Nephron progenitor cell (in vitro differentiated cells): Measurements from ENCODE around the gene TLE3.
A peak's percentile ranks its signal among the peaks of the same experiment; 100 is the strongest.

Experiments used
- DNase-seq: peaks from one replicate; pipeline ENCODE4 v3.0.0; 2021
- H3K27ac Mint-ChIP-seq: 2 replicates; pipeline ENCODE4 v1.8.0; 2021; ENCODE audit warnings: mild to moderate bottlenecking, moderate library complexity, mixed read lengths
- H3K27me3 Mint-ChIP-seq: 2 replicates; pipeline ENCODE4 v1.8.0; 2021; ENCODE audit warnings: mild to moderate bottlenecking, low read depth, mixed read lengths; ENCODE audit not compliant: poor library complexity
- H3K36me3 Mint-ChIP-seq: 2 replicates; pipeline ENCODE4 v1.8.0; 2021; ENCODE audit warnings: low read depth, mixed read lengths
- H3K4me1 Mint-ChIP-seq: 2 replicates; pipeline ENCODE4 v1.8.0; 2021; ENCODE audit warnings: mixed read lengths
- H3K4me3 Mint-ChIP-seq: 2 replicates; pipeline ENCODE4 v1.8.0; 2021; ENCODE audit warnings: mild to moderate bottlenecking, moderate library complexity, mixed read lengths
- H3K9me3 Mint-ChIP-seq: 2 replicates; pipeline ENCODE4 v1.8.0; 2021; ENCODE audit warnings: mild to moderate bottlenecking, moderate library complexity, mixed read lengths
- CTCF ChIP-seq: fragments of 200-600 bp; sonication (generic); IDR thresholded peaks from 2 replicates; pipeline ENCODE4 v1.5.0; 2021; ENCODE audit warnings: antibody characterized with exemption

The TLE3 gene

GRCh38 chr15:70023769-70024491 is 73.8 kb downstream of the TLE3 start:
- Mint-ChIP-seq H3K4me3 (no peak overlapping the region), H3K27ac (no peak overlapping the region), H3K4me1 (peaks cover 27% of the 10 kb centered on the region), H3K9me3 (peaks cover 19% of the 10 kb centered on the region), H3K27me3 (peaks cover 16% of the 10 kb centered on the region), H3K36me3 (no peaks in the 10 kb centered on the region)
- no peak for DNase-seq
- TF ChIP-seq CTCF = no peak

DNA sequence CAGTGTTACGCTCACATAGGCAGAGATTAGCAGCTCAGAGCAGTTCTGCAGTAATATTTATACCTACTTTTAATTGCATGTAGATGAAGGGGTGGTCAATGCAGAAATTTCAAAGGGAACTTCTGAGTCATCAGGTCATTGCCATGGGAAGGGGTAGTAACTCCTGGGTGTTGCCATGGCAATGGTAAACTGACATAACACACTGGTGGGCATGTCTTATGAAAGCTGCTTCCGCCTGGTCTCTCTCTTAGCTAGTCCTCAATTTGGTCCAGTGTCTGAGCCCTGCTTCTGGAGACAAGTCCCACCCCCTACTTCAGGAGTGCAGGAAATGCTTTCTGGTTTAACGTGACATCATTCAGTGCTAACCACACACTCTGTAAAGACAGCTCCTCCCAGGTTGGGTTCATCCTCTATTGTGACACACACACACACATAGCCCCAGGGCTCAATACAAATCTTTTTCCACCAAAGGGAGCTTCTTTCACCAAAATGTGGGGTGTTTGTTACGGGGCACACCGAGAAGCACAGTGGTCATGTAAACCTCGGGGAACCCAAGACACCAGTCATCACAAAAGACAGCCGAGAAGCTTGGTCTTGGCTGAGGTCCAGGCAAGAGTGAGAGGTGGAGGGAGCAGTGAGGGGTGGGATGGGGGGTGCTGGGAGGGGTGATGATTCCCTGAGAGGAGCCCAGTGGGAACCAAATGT is 74.5 kb downstream of the TLE3 start:
- Mint-ChIP-seq H3K4me3 (no peak overlapping the region), H3K27ac (no peak overlapping the region), H3K9me3 (peaks cover 19% of the 10 kb centered on the region), H3K36me3 (no peaks in the 10 kb centered on the region), H3K4me1 (peaks cover 27% of the 10 kb centered on the region), H3K27me3 (peaks cover 16% of the 10 kb centered on the region)
- no peak for DNase-seq
- no peak for TF ChIP-seq CTCF

GRCh38 chr15:70020229-70020628 is 77.5 kb downstream of the TLE3 start:
- DNase-seq = no peak
- no peak for TF ChIP-seq CTCF
- peaks cover 53% of the 10 kb centered on the region for H3K4me1 Mint-ChIP-seq
- no peak overlapping the region for H3K27ac Mint-ChIP-seq
- H3K9me3 Mint-ChIP-seq = peaks cover 22% of the 10 kb centered on the region
- H3K27me3 Mint-ChIP-seq = peaks cover 11% of the 10 kb centered on the region
- H3K4me3 Mint-ChIP-seq = no peak overlapping the region
- H3K36me3 Mint-ChIP-seq = no peaks in the 10 kb centered on the region

DNA sequence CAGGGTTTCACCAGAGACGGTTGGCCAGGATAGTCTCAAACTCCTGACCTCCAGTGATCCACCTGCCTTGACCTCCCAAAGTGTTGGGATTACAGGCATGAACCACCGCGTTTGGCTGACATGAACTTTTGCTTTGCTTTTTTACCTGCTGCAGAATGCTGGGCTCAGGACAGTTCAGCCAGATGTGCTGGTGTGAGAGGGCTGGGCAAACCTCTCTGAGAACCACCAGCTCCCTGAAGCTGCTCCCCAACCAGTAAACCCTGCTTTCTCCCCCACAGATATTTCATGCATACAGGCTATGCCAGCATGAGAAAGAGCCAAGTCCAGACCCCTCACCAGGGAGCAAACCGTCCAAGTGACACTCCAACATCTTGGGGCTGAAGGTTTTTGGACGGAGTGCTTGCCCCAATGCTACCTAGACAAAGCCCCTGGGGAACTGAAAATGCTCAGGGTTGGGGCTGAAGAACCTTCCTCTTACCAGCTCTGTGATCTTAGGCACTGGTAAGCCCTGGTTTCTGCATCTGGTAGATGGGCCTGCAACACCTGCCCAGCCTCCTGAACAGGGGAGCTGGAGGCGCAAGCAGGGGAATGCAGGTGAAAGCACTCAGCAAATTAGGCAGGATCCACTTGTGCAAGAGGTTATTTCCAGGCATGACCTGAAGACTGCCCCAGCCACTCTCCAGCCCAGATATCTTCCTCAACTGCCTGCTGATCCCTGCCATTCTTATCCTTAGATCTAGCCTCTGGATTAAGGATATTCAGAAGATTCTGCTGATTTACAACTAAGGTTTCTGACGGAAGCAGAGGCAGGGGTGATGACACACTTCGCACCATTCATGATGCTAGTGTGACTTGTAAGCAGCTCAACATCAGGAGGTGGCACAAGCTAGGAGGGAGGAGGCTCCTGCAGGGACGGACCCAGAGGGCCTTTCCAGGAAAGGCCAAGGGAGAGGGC is 78.8 kb downstream of the TLE3 start:
- TF ChIP-seq CTCF = no peak
- H3K36me3 Mint-ChIP-seq = no peaks in the 10 kb centered on the region
- no peak overlapping the region for H3K4me3 Mint-ChIP-seq
- peaks cover 53% of the 10 kb centered on the region for H3K4me1 Mint-ChIP-seq
- DNase-seq = no peak
- H3K27ac Mint-ChIP-seq = peak overlapping the region; percentile 64
- peaks cover 14% of the 10 kb centered on the region for H3K27me3 Mint-ChIP-seq
- peaks cover 22% of the 10 kb centered on the region for H3K9me3 Mint-ChIP-seq

GRCh38 chr15:70017801-70018200 is 79.9 kb downstream of the TLE3 start:
- no peak for TF ChIP-seq CTCF
- DNase-seq = no peak
- peaks cover 17% of the 10 kb centered on the region for H3K9me3 Mint-ChIP-seq
- no peaks in the 10 kb centered on the region for H3K36me3 Mint-ChIP-seq
- H3K27me3 Mint-ChIP-seq = peaks cover 11% of the 10 kb centered on the region
- H3K27ac Mint-ChIP-seq = no peak overlapping the region
- H3K4me1 Mint-ChIP-seq = peaks cover 57% of the 10 kb centered on the region
- H3K4me3 Mint-ChIP-seq = no peak overlapping the region
